Right renal pelvis (tissue), 4 donors: ENCODE data around the gene TXNL4B. TPM values are rescaled to one million over a fixed set of nuclear protein-coding genes. Genes with fewer than 3 reads are reported as not detected.

Source experiments
- DNase-seq, 4 donors: peaks; one replicate each; pipeline ENCODE4 v3.0.0-alpha.2; 2013; ENCODE audit warnings: low read depth in 4 of 4, low spot score in 3 of 4, missing footprints in 1 of 4
- polyA plus RNA-seq, 4 donors: library from polyadenylated mRNA; unstranded; fragments of 120-200 nt; gene quantifications; one replicate each; pipeline ENCODE4 v1.2.1, GENCODE V29; 2013; ENCODE audit not compliant: insufficient read length in 4 of 4

The TXNL4B gene
- polyA plus RNA-seq, 4 donors, result 18.9 to 21.7 (median 20.7) TPM

GRCh38 chr16:72042157-72042660 lies 51.2 kb downstream of the TXNL4B start:
- DNase-seq, result no peak

- DNase-seq, result no peak
These were observed 57.3 kb downstream of the TXNL4B start for GRCh38 chr16:72036098-72036497.

Other genes starting within 250 kb of the TXNL4B start
- 10 to 100 TPM; 36.5 to 38.7 (median 38.4) TPM for gene ATXN1L, start 247.6 kb downstream of the TXNL4B start, polyA plus RNA-seq
- gene ZNF821, start 209.4 kb downstream of the TXNL4B start, polyA plus RNA-seq, result 10 to 100 TPM; 20.2 to 27.0 (median 22.5) TPM
- 100 to 1,000 TPM; 253 to 320 (median 290) TPM for gene IST1, start 198.1 kb downstream of the TXNL4B start, polyA plus RNA-seq
- gene PKD1L3, start 93.2 kb downstream of the TXNL4B start, polyA plus RNA-seq, result under 1 TPM; 0.06 to 0.13 (median 0.09) TPM
- gene DHODH, start 84.9 kb downstream of the TXNL4B start, polyA plus RNA-seq, result 10 to 100 TPM; 13.0 to 15.2 (median 14.2) TPM
- 1 to 10 TPM in 1 of 4 donors, under 1 TPM in 3; 0.37 to 1.3 (median 0.56) TPM for gene HP, start 39.1 kb downstream of the TXNL4B start, polyA plus RNA-seq
- 1 to 10 TPM in 1 of 4 donors, under 1 TPM in 1, not detected in 2; 0.08 to 3.1 TPM for gene HPR, start 30.4 kb downstream of the TXNL4B start, polyA plus RNA-seq
- gene DHX38, start 227 bp upstream of the TXNL4B start, polyA plus RNA-seq, result 10 to 100 TPM; 61.3 to 70.3 (median 63.3) TPM
- gene PMFBP1, start 78.5 kb upstream of the TXNL4B start, polyA plus RNA-seq, result 1 to 10 TPM; 3.2 to 3.8 (median 3.4) TPM